ENCODE results near the gene PSD4.

PSD4 gene

DNA sequence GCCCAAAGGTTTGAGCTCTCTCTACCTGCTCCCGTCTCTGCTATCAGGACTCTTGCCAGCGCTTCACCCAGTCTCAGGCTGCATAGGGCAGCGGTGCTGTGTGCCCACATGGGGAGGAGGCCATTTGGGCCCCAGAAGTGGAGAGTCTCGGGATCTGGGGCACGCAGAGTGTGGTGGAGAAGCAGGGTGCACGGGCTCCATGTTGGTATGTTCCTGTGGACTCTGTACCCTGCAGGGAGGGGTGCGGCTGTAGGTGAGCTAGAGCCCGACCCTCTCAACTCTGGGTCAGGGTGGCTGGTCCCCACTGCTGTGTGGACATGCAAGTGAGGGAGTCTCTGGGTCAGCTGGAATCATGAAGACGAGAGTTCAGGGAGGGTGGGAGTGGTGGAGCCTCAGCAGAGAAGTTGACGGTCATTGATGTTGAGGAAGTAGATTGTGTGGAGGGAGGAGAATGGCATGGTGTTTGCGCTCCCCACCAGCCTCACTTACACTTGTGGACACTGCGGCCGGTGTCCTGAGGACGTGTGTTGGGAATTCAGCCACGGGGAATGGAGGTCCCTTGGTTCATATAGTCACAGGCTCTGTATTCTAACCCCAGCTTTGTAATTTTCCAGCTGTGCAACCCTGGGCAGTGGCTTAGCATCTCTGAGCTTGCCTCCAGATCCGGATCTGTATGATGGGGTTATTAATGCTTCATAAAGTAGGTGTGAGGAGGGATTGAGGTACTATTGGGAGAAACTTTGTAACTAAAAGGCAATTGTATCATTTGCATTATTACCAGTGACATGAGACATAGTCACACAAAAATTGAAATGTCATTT, 840 bp upstream of the PSD4 start:
- Histone ChIP-seq H3K27ac (replicated peaks) (peak overlapping the region; percentile 88), H3K4me3 (replicated peaks; ENCODE audit: insufficient read depth, low read length) (no peak overlapping the region)

DNA sequence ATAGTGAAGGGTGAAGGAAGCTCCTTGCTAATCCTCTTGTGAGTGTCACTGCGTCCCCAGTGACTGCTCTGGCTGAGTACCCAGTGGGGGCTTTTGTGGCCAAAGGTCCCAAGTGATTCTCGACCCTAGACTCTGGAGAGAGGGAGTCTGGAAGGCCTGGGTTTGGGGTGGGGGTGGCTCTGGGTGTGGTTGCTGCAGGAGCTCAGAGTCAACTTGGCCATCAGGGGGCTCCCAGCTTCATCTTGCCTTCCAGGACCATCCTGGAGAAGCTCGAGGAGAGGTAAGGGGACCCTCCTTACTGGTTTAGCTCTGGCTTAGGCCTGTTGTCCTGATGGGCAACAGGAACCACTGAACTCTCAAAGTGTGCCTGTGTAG, 592 bp downstream of the PSD4 start:
- peak in 1 of 2 experiments; percentile 20 for DNase-seq (ENCODE audit: low read depth in 1 of 2, low spot score in 1 of 2)
- TF ChIP-seq, protein P1, sequence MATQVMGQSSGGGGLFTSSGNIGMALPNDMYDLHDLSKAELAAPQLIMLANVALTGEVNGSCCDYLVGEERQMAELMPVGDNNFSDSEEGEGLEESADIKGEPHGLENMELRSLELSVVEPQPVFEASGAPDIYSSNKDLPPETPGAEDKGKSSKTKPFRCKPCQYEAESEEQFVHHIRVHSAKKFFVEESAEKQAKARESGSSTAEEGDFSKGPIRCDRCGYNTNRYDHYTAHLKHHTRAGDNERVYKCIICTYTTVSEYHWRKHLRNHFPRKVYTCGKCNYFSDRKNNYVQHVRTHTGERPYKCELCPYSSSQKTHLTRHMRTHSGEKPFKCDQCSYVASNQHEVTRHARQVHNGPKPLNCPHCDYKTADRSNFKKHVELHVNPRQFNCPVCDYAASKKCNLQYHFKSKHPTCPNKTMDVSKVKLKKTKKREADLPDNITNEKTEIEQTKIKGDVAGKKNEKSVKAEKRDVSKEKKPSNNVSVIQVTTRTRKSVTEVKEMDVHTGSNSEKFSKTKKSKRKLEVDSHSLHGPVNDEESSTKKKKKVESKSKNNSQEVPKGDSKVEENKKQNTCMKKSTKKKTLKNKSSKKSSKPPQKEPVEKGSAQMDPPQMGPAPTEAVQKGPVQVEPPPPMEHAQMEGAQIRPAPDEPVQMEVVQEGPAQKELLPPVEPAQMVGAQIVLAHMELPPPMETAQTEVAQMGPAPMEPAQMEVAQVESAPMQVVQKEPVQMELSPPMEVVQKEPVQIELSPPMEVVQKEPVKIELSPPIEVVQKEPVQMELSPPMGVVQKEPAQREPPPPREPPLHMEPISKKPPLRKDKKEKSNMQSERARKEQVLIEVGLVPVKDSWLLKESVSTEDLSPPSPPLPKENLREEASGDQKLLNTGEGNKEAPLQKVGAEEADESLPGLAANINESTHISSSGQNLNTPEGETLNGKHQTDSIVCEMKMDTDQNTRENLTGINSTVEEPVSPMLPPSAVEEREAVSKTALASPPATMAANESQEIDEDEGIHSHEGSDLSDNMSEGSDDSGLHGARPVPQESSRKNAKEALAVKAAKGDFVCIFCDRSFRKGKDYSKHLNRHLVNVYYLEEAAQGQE (IDR thresholded peaks at IDR 0.05; ENCODE audit: insufficient replicate concordance, low read depth) = no peak
- H3K4me3 ChIP-seq (replicated peaks; ENCODE audit: insufficient read depth, low read length) = peak overlapping the region; percentile 85
- peak overlapping the region; percentile 88 for H3K27ac ChIP-seq (replicated peaks)
- H3K27me3 ChIP-seq (ENCODE audit: insufficient read depth, poor library complexity, severe bottlenecking) = no peaks in the 10 kb centered on the region

More for the DNA sequence above, 840 bp upstream of the PSD4 start:
- DNase-seq (ENCODE audit: low read depth in 1 of 2, low spot score in 1 of 2) = no peak
- TF ChIP-seq POLR2AphosphoS5 (IDR thresholded peaks at IDR 0.05; ENCODE audit: low read depth) (no peak), SPI1 (IDR thresholded peaks at IDR 0.05; ENCODE audit: borderline replicate concordance, low read depth) (no peak), GABPA (IDR thresholded peaks at IDR 0.05; ENCODE audit: low read depth) (no peak)
- TF ChIP-seq, protein P1 (IDR thresholded peaks at IDR 0.05; ENCODE audit: insufficient replicate concordance, low read depth) = no peak
- TF ChIP-seq, protein P2, sequence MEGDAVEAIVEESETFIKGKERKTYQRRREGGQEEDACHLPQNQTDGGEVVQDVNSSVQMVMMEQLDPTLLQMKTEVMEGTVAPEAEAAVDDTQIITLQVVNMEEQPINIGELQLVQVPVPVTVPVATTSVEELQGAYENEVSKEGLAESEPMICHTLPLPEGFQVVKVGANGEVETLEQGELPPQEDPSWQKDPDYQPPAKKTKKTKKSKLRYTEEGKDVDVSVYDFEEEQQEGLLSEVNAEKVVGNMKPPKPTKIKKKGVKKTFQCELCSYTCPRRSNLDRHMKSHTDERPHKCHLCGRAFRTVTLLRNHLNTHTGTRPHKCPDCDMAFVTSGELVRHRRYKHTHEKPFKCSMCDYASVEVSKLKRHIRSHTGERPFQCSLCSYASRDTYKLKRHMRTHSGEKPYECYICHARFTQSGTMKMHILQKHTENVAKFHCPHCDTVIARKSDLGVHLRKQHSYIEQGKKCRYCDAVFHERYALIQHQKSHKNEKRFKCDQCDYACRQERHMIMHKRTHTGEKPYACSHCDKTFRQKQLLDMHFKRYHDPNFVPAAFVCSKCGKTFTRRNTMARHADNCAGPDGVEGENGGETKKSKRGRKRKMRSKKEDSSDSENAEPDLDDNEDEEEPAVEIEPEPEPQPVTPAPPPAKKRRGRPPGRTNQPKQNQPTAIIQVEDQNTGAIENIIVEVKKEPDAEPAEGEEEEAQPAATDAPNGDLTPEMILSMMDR (IDR thresholded peaks at IDR 0.05; ENCODE audit: insufficient read depth, low read length) = no peak
- no peaks in the 10 kb centered on the region for H3K27me3 ChIP-seq (ENCODE audit: insufficient read depth, poor library complexity, severe bottlenecking)

DNA sequence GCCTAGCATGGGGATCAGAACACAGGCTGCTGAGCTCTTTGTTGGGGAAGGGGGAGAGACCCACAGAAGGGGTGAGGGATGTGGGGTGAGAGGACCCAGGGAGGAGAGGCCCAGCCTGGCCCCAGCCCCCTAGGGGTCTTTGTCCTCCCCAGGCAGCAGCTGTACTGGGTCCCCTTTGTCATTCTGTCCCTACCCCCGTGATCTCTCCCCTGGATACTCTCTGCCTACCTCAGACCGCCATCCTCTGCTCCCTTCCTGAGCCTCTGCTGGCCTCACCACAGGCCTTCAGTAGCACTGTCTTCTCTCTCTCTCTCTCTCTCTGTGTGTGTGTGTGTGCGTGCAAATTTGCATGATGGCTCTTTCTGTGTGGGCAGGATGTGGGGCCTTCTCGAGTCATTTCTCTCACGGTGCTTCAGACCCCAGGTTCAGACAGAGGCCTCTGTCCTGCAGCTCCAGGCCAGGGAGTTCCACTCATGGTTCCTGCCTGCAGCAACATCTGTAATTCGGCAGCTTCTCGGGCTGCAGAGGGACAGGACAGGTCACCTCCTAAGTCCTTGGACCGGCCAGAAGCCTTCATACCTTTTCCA, 1.4 kb downstream of the PSD4 start:
- Histone ChIP-seq H3K27me3 (ENCODE audit: insufficient read depth, poor library complexity, severe bottlenecking) (no peaks in the 10 kb centered on the region), H3K27ac (replicated peaks) (peak overlapping the region; percentile 88), H3K4me3 (replicated peaks; ENCODE audit: insufficient read depth, low read length) (peak overlapping the region; percentile 85)
- peak in 1 of 2 experiments; percentile 30 for DNase-seq (ENCODE audit: low read depth in 1 of 2, low spot score in 1 of 2)
- TF ChIP-seq SPI1 (IDR thresholded peaks at IDR 0.05; ENCODE audit: borderline replicate concordance, low read depth) (no peak), GABPA (IDR thresholded peaks at IDR 0.05; ENCODE audit: low read depth) (no peak), POLR2AphosphoS5 (IDR thresholded peaks at IDR 0.05; ENCODE audit: low read depth) (no peak)
- TF ChIP-seq, protein P2 (IDR thresholded peaks at IDR 0.05; ENCODE audit: insufficient read depth, low read length) = no peak
- TF ChIP-seq, protein P1 (IDR thresholded peaks at IDR 0.05; ENCODE audit: insufficient replicate concordance, low read depth) = no peak
